ENCODE data around the gene RILPL1.
"Not testable (repeated sequence)": the region's sequence is repeated elsewhere in the genome, so short reads cannot be mapped to it uniquely, and the experiment has no call there.

Gene RILPL1, protein sequence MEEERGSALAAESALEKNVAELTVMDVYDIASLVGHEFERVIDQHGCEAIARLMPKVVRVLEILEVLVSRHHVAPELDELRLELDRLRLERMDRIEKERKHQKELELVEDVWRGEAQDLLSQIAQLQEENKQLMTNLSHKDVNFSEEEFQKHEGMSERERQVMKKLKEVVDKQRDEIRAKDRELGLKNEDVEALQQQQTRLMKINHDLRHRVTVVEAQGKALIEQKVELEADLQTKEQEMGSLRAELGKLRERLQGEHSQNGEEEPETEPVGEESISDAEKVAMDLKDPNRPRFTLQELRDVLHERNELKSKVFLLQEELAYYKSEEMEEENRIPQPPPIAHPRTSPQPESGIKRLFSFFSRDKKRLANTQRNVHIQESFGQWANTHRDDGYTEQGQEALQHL

DNA sequence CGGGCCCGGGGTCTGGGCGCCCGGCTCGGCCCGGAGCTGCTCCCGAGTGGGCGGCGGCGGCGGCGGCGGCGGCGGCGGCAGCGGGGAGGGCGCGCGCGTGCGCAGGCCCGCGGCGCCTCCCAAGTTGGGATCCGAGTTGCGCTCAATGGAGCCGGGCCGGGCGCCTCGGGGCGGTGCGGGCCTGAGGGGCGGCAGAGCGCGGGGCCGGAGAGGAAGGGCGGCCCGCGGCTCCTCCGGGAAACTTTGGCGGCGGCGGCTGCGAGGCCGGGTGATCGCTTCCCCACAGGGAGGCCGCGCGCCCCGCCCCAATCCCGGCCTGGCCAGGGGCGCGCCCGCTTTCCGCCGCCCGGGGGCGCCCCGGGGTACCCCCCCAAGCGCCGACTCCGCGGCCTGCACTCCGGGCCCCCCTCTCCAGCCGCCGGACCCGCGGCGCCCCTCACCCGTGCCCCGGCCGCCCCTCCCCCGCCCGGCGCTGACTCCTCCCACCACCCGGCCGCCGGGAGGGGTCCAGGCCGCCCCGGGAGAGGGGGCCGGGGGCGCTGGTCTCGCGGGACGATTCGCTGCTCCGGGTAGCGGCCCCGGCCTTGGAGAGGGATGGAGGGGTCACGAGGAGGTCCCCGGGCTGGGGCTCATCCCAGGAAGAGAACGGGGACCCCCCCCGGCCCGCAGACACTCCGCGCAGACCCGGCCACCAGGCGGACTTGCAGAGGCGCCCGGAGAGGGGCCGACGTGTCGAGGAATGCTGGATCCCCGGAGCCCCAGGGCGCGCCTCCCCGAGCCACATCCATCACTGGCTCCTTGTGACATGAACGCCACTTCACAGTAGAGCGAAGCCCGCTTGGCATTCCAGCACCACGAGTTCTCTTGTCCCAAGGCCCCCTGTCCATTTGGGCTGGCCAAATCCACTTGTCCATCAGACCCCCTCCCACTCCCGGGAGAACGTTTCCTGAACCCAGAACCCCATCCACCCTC lies at the start of gene RILPL1:
TSS of gene RILPL1 (minus strand) at position 48 of the 972 bp plus-strand sequence. CDS start 237 bp downstream, outside the sequence.
- DNase-seq (ENCODE audit: low spot score) = peak; percentile 71

DNA sequence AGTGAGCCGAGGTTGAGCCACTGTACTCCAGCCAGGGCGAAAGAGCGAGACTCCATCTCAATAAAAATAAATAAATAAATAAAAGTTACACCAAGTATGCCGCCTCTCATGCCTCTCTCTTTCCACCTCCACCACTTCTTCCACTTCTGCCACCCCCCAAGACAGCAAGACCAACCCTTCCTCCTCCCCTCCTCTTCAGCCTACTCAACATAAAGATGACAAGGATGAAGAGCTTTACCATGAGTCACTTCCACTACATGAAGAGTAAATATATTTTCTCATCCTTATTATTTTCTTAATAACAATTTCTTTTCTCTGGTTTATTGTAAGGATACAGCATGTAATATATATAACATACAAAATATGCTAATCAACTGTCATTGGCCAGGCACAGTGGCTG lies 47.3 kb upstream of the RILPL1 start:
- DNase-seq (ENCODE audit: low spot score) = no peak

DNA sequence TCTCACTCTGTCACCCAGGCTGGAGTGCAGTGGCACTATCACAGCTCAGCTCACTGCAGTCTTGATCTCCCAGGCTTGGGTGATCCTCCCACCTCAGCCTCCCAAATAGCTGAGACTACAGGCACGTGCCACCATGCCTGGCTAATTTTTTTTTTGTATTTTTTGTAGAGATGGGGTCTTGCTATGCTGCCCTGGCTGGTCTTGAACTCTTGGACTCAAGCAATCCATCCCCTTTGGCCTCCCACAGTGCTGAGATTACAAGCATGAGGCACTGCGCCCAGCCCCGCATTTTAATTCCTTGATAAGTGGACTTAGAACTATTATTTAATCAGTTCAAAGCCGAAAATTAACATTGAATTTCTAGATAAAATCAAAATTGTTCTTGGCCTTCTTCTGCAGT lies 45.3 kb upstream of the RILPL1 start:
- DNase-seq (ENCODE audit: low spot score) = not testable (repeated sequence)

DNA sequence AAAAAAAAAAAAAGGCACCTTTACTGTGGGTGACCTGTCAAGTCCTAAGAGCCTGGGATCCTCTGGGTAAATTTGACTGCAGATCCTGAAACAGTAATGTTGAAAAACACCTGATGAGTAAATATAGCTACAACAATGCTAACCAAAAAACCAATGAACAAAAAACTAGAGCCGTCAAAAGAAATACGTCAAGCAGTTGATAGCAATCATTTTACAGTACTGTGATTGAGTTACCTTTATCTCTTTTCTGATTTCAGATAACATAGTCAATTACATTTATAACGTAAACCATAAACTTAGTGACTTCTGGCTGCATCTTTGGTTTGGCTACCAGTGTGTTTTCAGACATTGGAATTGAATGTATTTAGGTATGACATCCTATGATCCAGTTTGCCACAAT lies 44.7 kb upstream of the RILPL1 start:
- no peak for DNase-seq (ENCODE audit: low spot score)

DNA sequence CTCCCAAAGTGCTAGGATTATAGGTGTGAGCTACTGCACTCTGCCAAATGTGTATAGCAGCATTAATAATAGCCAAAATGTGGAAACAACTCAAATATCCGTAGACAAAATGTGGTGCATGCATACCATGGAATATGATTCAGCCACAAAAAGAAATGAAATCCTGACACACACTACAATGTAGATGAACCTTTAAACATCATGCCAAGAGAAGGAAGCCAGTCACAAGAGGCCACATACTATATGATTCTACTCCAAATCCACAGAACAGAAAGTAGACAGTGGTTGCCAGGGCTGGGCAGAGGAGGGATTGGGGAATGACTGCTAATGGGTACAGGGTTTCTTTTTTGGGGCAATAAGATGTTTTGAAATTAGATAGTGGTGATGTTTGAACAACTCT lies 43.1 kb upstream of the RILPL1 start:
- DNase-seq (ENCODE audit: low spot score) = no peak

DNA sequence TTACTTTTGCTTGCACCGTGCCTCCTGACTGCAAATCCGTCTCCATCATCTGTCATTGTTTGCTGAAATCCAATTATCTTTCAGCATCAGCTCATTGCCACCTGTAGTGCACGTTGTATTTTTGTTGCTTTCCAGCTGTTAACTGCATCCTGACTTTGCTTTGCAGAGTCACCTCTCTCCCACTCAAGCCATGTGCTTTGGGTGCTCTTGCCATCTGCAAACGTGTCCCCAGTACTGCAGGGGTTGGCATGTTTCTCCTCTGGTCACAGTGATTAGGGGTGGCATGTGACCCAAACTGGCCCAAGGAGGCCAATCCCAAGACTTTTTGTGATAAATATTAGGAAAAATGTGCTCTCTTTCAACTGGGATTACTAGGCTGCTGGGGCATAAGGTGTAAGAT lies 40.4 kb upstream of the RILPL1 start:
- DNase-seq (ENCODE audit: low spot score) = no peak

DNA sequence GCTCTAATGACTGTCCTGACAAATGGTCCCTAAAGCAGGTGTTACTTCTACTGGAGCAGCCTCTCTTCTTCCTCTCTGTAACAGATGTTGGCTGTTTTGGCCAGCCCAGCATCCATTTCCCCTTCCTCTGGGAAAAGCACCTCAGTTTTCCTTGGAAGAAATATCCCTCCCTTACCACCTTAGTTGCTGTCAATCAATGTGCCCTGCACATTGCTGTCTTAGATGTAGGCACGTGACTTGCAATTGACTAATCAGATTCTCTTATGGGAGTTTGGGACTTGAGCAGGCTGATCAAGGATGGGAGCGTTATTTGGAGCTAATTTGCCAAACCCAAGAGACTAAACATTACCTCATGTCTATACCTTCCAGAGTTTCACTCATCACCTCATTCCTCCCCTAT lies 38.9 kb upstream of the RILPL1 start:
- no peak for DNase-seq (ENCODE audit: low spot score)

DNA sequence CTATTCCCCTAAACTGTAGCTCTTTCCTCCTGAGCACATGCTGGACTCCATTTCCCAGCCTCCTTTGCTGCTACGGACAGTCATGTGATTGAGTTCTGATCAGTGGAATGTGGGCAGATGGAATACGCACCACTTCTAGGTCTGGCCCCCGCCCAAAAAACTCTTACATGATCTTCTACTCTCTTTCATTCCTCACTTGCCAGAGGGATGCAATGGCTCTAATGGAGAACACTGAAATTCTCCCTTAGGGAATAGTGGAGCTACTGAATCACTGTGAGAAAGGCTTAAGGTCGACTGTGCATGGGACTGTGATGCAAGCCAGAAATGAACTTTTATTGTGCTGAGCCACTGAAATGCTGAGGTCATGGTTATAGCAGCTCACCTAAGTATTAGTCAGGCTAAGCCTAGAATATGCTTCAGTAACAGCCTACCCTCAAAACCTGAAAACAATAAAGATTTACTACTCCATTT lies 37.9 kb upstream of the RILPL1 start:
- no peak for DNase-seq (ENCODE audit: low spot score)

DNA sequence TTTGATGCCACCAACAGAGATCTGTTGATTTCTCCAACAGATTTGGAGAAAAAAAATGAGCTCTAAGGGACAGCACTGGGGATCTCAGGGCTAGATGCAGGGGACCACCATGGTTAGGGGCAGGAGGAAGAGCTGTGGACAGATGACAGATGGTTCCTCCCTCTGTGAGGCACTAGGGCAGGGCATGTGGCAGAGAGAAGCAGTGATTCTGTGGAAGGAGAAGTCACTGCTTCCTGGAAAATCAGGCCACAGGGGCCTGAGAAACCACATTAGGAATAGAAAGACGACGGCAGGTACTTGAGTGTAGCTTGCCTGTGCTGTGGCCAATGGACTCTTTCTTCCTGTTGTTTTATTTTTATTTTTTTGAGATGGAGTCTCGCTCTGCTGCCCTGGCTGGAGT lies 25.9 kb upstream of the RILPL1 start:
- DNase-seq (ENCODE audit: low spot score) = no peak

DNA sequence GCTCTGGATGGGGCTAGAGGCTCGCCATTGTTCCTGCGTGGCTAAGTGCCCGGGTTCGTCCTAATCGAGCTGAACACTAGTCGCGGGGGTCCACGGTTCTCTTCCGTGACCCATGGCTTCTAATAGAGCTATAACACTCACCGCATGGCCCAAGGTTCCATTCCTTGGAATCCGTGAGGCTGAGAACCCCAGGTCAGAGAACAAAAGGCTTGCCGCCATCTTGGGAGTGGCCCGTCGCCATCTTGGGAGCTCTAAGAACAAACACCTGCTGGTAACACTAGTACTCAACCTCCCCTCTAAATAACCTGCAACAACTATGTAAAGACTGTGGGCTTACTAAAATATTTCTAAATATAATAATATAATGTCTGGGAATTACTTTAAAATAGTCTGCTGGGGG lies 25.0 kb upstream of the RILPL1 start:
- DNase-seq (ENCODE audit: low spot score) = not testable (repeated sequence)

DNA sequence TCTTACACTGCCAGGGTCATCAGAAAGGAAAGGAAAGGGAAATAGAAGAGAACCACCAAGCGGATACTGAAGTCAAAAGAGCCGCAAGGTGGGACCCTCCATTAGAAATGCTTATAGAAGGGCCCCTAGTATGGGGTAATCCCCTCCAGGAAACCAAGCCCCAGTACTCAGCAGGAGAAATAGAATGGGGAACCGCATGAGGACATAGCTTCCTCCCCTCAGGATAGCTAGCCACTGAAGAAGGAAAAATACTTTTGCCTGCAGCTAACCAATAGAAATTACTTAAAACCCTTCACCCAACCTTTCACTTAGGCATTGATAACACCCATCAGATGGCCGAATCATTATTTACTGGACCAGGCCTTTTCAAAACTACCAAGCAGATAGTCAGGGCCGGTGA lies 21.3 kb upstream of the RILPL1 start:
- DNase-seq (ENCODE audit: low spot score) = not testable (repeated sequence)

DNA sequence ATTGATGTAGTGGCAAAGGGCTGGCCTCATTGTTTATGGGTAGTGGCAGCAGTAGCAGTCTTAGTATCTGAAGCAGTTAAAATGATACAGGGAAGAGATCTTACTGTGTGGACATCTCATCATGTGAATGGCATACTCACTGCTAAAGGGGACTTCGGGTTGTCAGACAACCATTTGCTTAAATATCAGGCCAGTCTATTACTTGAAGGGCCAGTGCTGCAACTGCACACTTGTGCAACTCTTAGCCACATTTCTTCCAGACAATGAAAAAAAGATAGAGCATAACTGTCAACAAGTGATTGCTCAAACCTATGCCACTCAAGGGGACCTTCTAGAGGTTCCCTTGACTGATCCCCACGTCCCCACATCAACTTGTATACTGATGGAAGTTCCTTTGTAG lies 20.6 kb upstream of the RILPL1 start:
- DNase-seq (ENCODE audit: low spot score) = not testable (repeated sequence)

DNA sequence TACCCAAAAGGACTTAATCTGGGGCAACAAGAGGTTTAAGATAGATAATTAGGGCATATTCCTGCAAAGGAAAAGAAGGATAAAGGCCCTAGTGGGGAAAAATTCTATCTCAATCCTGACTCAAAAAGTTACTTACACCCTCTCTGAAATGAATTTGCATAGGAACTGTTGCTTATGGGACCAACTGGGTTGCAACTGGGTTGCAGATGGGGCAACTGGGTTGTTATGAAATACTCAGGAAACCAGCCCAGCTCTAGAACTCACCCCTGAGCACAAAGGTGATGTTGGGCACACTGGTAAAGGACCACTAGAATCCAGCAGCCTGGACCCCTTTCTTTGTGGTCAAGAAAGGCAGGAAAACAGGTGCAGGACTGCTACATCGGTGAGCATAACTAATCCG lies 17.2 kb upstream of the RILPL1 start:
- DNase-seq (ENCODE audit: low spot score) = no peak

DNA sequence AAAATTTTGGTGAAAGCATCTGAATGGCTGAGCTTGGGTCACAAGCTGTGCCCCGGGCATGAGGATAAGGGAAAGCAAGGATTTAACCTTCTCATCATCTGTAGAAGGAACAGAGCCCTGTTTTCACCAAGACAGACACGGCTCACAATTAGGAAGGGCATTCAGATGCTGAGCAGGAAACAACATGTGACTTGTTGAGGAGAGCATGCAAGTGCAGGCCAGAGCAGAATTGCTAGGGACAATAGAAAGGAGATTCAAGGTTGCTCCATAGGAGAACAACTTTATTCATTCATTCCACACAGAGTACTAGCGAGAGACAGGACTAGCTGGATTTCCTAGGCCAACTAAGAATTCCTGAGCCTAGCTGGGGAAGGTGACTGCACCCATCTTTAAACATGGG lies 14.6 kb upstream of the RILPL1 start:
- no peak for DNase-seq (ENCODE audit: low spot score)

DNA sequence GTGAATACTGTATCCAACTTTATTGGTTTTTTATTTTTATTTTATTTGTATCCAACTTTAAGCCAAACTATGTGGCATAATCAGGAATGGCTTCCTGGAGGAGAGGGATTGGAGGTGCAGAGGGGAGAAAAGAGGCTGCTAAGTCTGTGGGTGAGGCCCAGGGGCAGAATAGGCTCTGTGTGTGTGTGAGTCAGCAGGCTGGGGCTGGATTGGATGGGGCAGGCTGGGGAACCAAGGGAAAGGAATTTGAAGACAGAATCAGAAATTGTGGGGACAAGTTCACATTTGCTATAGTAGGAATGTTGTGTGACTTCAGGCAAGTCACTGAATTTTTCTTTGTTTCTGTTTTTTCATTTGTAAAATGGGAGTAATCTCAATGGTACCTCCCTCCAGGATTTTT lies 12.8 kb upstream of the RILPL1 start:
- no peak for DNase-seq (ENCODE audit: low spot score)

DNA sequence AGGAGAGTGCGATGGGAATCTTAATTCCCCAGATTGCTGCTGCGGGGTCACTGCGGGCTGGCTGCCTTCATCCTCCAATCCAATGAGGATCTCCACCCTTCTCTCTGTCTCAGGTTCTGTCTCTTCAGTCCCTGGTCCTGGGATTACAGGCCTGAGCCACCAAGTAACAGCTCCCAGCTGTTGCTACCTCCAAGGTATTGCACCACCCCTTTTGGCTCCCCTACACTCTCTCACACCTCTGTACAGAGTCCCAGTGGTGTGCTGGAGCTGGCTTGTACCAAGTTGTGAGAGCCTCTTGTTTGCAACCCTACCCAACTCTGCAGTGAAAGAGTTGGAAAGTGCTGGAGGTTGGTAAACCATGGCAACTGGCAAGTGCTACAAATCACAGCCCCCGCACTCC lies 10.0 kb upstream of the RILPL1 start:
- no peak for DNase-seq (ENCODE audit: low spot score)

DNA sequence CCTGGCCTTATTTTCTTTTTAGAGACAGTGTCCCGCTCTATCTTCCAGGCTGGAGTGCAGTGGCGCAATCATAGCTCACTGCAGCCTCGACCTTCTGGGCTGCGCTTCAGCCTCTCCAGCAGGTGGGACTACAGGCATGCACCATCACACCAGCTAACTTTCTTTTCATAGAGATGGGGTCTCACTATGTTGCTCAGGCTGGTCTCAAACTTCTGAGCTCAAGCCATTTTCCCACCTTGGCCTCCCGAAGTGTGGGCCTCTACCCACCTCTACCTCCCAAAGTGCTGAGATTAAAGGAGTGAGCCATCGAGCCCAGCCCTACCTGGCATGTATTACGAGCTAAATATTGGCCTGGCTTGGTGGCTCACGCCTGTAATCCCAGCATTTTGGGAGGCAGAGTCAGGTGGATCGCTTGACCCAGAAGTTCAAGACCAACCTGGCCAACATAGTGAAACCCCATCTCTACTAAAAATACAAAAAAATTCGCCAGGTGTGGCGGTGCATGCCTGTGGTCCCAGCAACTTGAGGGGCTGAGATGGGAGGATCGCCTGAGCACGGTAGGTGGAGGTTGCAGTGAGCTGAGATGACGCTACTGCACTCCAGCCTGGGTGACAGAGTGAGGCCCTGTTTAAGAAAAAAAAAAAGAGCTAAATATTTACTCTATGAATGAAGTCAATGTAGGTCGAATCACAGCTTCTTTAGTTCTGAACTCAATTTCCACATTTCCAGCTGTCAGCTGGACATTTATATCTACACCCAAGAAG lies 7.6 kb upstream of the RILPL1 start:
- DNase-seq (ENCODE audit: low spot score) = no peak

DNA sequence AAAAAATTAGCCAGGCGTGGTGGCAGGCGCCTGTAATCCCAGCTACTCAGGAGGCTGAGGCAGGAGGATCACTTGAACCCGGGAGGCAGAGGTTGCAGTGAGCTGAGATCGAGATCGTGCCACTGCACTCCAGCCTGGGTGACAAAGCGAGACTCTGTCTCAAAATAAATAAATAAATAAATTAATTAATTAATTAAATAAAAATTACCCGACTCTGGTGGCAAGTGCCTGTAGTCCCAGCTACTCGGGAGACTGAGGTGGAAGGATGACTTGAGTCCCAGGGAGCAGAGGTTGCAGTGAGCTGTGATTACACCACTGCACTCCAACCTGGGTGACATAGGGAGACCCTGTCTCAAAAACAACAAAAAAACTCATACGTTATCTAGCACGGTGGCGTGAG lies 2.4 kb upstream of the RILPL1 start:
- not testable (repeated sequence) for DNase-seq (ENCODE audit: low spot score)

DNA sequence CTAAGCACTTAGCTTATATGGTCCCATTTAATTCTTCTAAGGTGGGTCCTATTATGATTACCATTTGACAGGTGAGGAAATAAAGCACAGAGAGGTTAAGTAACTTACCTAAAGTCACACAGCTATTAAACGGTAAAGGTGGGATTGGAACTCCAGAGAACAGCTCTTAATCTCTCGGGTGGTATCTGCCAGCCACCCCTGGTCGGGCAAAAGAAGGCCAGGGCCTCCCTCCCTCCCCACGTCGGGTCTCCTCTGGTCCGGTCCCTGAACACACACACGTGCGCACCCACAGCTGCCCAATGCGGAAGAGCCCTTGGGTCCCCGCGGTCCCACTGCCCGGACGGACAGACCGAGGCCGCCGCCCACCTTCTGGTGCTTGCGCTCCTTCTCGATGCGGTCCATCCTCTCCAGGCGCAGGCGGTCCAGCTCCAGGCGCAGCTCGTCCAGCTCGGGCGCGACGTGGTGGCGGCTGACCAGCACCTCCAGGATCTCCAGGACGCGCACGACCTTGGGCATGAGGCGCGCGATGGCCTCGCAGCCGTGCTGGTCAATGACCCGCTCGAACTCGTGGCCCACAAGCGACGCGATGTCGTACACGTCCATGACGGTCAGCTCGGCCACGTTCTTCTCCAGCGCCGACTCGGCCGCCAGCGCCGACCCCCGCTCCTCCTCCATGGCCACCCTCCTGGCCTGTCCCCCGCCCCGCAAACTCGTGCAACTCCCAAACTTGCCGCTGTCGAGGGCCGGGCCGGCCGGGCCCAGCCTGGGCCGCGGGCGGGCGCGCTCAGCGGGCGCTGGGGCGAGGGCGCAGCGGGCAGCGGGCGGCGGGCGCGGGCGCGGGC lies 490 bp downstream of the RILPL1 start:
- peak; percentile 43 for DNase-seq (ENCODE audit: low spot score)

DNA sequence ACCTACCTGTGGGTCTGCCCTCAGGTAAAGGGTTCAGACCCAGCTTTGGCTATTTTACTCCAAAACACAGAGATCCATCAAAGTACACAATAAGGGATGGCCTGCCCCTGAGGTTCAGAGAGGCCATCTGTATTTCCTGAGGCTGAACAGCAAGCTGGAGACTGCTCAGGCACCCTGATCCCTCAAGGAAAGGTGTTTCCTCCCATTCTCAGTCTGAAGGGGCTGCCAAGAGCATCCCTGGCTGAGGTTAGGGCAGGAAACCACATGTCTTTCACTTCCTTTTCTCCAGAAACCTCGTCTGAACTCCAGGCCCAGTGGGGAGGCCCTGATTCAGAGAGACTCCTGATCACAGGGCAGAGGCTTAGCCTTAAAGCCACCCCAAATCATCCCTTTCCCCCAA lies 1.5 kb downstream of the RILPL1 start:
- DNase-seq (ENCODE audit: low spot score) = no peak

DNA sequence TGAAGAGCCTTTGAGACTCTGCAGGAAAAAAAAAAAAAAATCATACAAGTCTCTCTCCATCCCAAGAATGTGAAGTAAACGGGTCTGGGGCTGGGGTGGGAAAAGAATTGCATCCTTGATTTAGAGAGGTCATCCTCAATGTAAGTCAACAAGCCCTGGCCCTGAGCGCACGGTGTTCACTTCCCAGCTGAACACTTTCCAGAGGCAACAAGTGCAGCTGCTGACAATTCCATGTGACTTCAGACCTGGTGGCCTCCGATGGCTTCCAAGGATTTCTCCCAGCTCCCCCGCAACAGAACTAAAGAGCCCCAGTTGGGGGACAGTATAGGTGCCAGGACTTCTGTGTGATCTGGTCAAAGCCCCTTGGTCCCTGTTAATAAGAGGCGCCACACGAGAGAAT lies 2.4 kb downstream of the RILPL1 start:
- DNase-seq (ENCODE audit: low spot score) = no peak

Measured in LoVo (cell line).